ENCODE measurements around the gene NABP1. TPM values are rescaled to one million over a fixed set of nuclear protein-coding genes. Genes with fewer than 3 reads are reported as not detected.
"Not testable (repeated sequence)": the region's sequence is repeated elsewhere in the genome, so short reads cannot be mapped to it uniquely, and the experiment has no call there.

The NABP1 gene
- total and polyA plus RNA-seq, 7 donors, result 4.2 to 15.4 (median 9.2) TPM

DNA sequence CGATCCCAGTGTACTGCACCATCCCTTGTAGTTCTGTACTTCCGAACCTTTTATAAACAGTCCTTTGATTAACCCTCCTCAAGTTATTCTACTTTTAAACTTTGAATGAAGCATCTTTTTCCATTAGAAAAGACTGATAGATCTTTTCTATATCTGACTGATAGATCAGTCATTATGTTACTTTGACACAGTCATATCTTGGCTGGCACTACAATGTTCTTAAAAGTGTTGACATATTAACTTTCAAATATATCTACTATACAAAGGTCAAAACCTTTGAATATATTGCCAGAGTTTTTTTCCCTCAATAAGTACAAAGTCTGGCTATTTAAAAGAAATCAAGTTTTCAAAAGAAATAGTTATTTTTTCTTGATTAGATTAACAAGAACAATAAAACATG, 35.4 kb upstream of the NABP1 start:
- WGBS, 2 donors, result 57 to 78% methylated on average over 2 of the region's 2 CpGs
- peaks cover 0 to under 1% (median 0%) of the 10 kb centered on the region in 4 donors for H3K4me1 ChIP-seq
- no peak overlapping the region for H3K27ac ChIP-seq
- DNase-seq, result no peak
- intact Hi-C loops (cut with DNase I), result no loop called here
- H3K4me3 ChIP-seq, result no peak overlapping the region
- no peaks in the 10 kb centered on the region for H3K9me3 ChIP-seq
- H3K27me3 ChIP-seq, result no peaks in the 10 kb centered on the region
- TF ChIP-seq EP300 (IDR thresholded peaks at IDR 0.05) (no peak), POLR2AphosphoS5 (IDR thresholded peaks at IDR 0.05) (no peak), POLR2A (IDR thresholded peaks at IDR 0.05) (no peak)
- TF ChIP-seq, protein P1, sequence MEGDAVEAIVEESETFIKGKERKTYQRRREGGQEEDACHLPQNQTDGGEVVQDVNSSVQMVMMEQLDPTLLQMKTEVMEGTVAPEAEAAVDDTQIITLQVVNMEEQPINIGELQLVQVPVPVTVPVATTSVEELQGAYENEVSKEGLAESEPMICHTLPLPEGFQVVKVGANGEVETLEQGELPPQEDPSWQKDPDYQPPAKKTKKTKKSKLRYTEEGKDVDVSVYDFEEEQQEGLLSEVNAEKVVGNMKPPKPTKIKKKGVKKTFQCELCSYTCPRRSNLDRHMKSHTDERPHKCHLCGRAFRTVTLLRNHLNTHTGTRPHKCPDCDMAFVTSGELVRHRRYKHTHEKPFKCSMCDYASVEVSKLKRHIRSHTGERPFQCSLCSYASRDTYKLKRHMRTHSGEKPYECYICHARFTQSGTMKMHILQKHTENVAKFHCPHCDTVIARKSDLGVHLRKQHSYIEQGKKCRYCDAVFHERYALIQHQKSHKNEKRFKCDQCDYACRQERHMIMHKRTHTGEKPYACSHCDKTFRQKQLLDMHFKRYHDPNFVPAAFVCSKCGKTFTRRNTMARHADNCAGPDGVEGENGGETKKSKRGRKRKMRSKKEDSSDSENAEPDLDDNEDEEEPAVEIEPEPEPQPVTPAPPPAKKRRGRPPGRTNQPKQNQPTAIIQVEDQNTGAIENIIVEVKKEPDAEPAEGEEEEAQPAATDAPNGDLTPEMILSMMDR (IDR thresholded peaks at IDR 0.05), result no peak
- no peaks in the 10 kb centered on the region for H3K36me3 ChIP-seq

DNA sequence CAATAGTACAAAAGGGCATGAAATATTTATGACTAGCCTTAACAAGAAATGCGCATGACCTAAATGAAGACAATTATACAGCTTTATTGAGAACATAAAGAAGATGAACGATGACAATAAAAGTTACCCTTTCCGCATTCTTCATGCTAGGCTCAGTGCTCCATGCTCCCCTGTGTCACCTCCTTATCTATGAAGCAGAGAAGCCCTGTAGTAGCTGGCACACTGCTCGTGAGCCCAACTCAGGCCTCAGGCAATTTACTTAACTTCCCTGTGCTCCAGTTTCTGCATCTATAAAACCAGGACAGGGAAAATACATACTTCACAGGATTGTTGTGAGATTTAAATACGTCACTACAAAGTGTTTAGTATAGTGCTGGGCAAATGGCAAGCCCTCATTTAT, 34.5 kb upstream of the NABP1 start:
- Histone ChIP-seq H3K27me3 (no peaks in the 10 kb centered on the region), H3K4me3 (no peak overlapping the region), H3K9me3 (no peaks in the 10 kb centered on the region), H3K36me3 (no peaks in the 10 kb centered on the region), H3K27ac (no peak overlapping the region), H3K4me1 (no peaks in the 10 kb centered on the region)
- intact Hi-C loops (cut with DNase I), result no loop called here
- 19 to 64% methylated on average over 5 of the region's 5 CpGs for WGBS, 2 donors
- TF ChIP-seq EP300 (IDR thresholded peaks at IDR 0.05) (no peak), POLR2A (IDR thresholded peaks at IDR 0.05) (no peak), POLR2AphosphoS5 (IDR thresholded peaks at IDR 0.05) (no peak)
- no peak for DNase-seq

DNA sequence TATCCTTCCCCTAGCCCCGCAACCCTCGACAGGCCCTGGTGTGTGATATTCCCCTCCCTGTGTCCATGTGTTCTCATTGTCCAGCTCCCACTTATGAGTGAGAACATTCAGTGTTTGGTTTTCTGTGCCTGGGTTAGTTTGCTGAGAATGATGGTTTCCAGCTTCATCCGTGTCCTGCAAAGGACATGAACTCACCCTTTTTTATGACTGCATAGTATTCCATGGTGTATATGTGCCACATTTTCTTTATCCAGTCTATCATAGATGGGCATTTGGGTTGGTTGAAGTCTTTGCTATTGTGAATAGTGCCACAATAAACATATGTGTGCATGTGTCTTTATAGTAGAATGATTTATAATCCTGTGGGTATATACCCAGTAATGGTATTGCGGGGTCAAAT, 33.3 kb upstream of the NABP1 start:
- H3K27ac ChIP-seq; H3K4me3 ChIP-seq; H3K36me3 ChIP-seq; H3K4me1 ChIP-seq; intact Hi-C loops (cut with DNase I); H3K9me3 ChIP-seq; H3K27me3 ChIP-seq; DNase-seq: not testable (repeated sequence)
- WGBS, 2 donors, result 71 to 72% methylated on average over 4 of the region's 4 CpGs

DNA sequence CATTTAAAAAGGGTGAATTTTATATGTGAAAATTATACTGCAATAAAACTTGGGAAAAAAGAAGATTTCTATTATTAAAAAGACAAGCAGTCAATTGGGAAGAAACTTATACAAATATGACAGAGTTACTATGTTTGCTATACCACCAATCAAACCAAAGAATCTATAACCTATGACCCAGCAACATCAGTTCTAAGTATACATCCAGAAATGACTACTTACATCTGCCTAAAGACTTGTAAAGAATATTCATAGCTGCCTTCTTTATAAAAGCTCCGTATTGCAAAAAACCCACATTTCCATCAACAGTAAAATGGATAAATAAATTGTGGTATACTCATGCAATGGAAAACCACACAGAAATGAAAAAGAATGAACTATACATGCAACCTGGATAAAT, 32.9 kb upstream of the NABP1 start:
- H3K9me3 ChIP-seq, result no peaks in the 10 kb centered on the region
- no peaks in the 10 kb centered on the region for H3K27me3 ChIP-seq
- TF ChIP-seq POLR2AphosphoS5 (IDR thresholded peaks at IDR 0.05) (no peak), POLR2A (IDR thresholded peaks at IDR 0.05) (no peak), EP300 (IDR thresholded peaks at IDR 0.05) (no peak)
- TF ChIP-seq, protein P1 (IDR thresholded peaks at IDR 0.05), result no peak
- no peaks in the 10 kb centered on the region for H3K36me3 ChIP-seq
- H3K27ac ChIP-seq, result no peak overlapping the region
- intact Hi-C loops (cut with DNase I), result no loop called here
- no peaks in the 10 kb centered on the region for H3K4me1 ChIP-seq
- H3K4me3 ChIP-seq, result no peak overlapping the region
- WGBS, 2 donors, result 90 to 96% methylated on average over 1 of the region's 1 CpG
- DNase-seq, result no peak

DNA sequence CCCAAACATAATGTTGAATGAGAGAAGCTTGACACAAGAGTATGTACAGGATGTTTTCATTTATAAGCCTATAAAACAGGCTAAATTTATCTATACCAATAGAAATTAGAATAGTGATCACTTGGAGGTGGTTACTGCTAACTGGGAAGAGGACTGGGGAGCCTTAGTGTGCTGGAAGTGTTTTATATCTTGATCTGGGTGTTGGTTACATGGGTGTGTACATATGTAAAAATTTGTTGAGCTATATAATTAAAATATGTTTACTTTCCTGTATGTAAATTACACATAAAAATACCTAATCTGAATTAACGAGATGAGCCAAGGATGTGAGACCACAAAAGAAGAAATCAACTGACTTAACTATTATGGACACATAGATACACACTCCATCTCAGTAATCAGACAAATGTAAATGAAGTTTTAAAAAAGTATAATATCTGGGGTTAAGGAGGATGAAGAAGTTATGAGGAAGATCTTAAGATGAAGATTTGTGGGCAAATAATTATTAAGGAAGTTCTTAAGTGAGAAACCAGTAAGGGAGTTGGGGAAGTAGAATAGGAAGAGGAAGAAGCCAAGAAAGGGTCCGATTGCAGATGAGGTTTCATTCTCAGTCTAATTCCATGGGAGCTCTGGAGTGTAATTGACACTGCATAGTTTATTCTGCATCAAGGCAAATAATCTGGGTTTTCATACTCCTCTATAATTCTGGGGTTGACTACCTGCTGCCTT, 32.3 kb upstream of the NABP1 start:
- H3K27me3 ChIP-seq, result no peaks in the 10 kb centered on the region
- intact Hi-C loops (cut with DNase I), result no loop called here
- DNase-seq, result no peak
- H3K9me3 ChIP-seq, result no peaks in the 10 kb centered on the region
- no peak overlapping the region for H3K4me3 ChIP-seq
- WGBS, 2 donors, result 22 to 36% methylated on average over 2 of the region's 2 CpGs
- no peaks in the 10 kb centered on the region for H3K36me3 ChIP-seq
- H3K27ac ChIP-seq, result no peak overlapping the region
- H3K4me1 ChIP-seq, result no peaks in the 10 kb centered on the region
- no peak for TF ChIP-seq POLR2A (IDR thresholded peaks at IDR 0.05)
- no peak for TF ChIP-seq EP300 (IDR thresholded peaks at IDR 0.05)
- TF ChIP-seq POLR2AphosphoS5 (IDR thresholded peaks at IDR 0.05), result no peak
- TF ChIP-seq, protein P1 (IDR thresholded peaks at IDR 0.05), result no peak

Measured in sigmoid colon (tissue), 7 donors.